Measurements from ENCODE around the gene BST2.

BST2 gene

GRCh38 chr19:17353386-17353785 is 52.0 kb downstream of the BST2 start:
- FAIRE-seq (no peak), DNase-seq (ENCODE audit: extremely low spot score, insufficient read length, low read depth) (no peak)
